ENCODE results near the gene TTC31. TPM values are rescaled to one million over a fixed set of nuclear protein-coding genes. Genes with fewer than 3 reads are reported as not detected.

Gene TTC31
- total RNA-seq, 3 donors from 2014 or later, result 21.6 to 32.0 (median 27.8) TPM

DNA sequence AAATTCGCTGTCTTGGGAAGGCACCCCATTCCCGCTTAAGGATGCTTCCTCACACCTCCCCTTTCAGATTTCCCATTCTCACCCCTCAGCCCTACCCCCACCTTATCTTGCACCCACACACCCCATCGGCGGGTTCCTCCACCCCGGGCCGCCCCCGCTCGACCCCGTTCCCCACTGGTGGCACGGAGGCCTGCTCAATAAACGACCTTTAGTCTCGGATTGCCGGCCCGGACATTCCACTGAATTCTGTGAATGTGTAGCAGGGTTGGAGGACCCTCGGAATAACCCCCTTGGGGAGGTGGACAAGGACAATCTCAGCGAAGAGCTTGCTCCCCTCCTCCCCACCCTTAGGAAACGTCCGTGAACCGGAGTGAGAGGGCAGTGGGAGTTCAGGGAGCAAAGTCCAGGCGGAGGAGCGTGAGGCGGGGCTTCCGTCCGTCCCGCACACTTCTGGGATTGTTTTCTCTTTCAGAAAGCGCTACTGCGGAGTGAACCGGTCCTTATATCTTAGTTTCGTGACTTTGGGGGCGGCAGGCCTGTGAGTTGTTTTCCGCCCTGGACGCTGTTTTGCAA lies 19.4 kb downstream of the TTC31 start:
- peak overlapping the region; percentile 56 to 72 (median 68) for H3K4me3 ChIP-seq
- DNase-seq (ENCODE audit: low spot score in 2 of 2), result no peak
- H3K9me3 ChIP-seq, result no peaks in the 10 kb centered on the region
- intact Hi-C loops (cut with DNase I; ENCODE audit: low total_unique reads), result no loop called here
- peaks cover 3 to 19% of the 10 kb centered on the region in 2 donors for H3K4me1 ChIP-seq
- H3K27ac ChIP-seq, result peak overlapping the region; percentile 76 to 89
- H3K36me3 ChIP-seq, result no peaks in the 10 kb centered on the region
- H3K27me3 ChIP-seq, result peaks cover 6 to 7% of the 10 kb centered on the region in 2 donors
- TF ChIP-seq POLR2A (IDR thresholded peaks at IDR 0.05) (no peak), POLR2AphosphoS5 (IDR thresholded peaks at IDR 0.05) (no peak)
- TF ChIP-seq, protein P1, sequence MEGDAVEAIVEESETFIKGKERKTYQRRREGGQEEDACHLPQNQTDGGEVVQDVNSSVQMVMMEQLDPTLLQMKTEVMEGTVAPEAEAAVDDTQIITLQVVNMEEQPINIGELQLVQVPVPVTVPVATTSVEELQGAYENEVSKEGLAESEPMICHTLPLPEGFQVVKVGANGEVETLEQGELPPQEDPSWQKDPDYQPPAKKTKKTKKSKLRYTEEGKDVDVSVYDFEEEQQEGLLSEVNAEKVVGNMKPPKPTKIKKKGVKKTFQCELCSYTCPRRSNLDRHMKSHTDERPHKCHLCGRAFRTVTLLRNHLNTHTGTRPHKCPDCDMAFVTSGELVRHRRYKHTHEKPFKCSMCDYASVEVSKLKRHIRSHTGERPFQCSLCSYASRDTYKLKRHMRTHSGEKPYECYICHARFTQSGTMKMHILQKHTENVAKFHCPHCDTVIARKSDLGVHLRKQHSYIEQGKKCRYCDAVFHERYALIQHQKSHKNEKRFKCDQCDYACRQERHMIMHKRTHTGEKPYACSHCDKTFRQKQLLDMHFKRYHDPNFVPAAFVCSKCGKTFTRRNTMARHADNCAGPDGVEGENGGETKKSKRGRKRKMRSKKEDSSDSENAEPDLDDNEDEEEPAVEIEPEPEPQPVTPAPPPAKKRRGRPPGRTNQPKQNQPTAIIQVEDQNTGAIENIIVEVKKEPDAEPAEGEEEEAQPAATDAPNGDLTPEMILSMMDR (IDR thresholded peaks at IDR 0.05), result no peak

DNA sequence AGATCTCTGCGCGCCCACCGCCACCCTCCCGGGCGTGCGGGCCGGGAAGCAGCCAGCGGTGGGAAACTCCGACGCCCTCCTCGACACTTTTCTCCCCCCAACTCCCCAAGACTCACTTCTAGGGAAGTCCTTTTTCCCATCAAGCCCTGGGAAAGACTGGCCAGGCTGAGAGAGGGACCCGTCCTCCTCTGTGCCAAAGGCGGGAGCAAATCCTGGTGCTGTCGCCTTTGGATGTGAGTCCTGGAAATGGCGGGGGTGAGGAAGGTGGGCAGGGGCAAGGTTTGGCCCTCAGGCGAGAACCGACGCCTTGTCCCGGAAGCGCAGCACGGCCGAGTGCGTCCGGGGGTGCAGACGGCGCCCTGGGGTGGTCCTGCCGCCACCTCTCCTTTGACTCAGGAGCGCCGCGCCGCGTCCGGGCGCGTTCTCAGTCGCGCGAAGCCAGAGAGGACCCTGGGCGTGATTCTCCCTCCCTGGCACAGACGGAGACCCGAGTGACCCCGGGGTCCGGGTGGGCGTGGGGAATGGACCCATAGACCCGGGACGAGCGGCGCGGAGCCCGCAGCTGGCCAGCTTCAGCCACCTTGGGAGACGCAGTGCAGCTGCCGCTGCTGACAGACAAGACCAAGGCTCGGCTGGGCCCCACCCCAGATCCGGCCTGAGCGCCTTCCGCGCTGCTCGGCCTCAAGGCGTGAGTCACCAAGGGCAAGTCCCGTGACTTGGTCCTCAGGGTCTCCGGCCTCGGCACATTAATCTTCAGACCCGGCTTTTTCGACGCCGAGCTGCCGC lies 20.0 kb downstream of the TTC31 start:
- Histone ChIP-seq H3K36me3 (no peaks in the 10 kb centered on the region), H3K4me3 (peak overlapping the region; percentile 56 to 72 (median 68)), H3K27ac (peak overlapping the region; percentile 76 to 89), H3K9me3 (no peaks in the 10 kb centered on the region), H3K27me3 (peaks cover 4 to 7% of the 10 kb centered on the region in 2 donors), H3K4me1 (peaks cover 3 to 19% of the 10 kb centered on the region in 2 donors)
- TF ChIP-seq, protein P1 (IDR thresholded peaks at IDR 0.05), result no peak
- TF ChIP-seq POLR2A (IDR thresholded peaks at IDR 0.05) (no peak), POLR2AphosphoS5 (IDR thresholded peaks at IDR 0.05) (peak in 2 of 3 donors; percentile 41 to 56)
- intact Hi-C loops (cut with DNase I; ENCODE audit: low total_unique reads), result no loop called here
- peak in 1 of 2 donors; percentile 55 for DNase-seq (ENCODE audit: low spot score in 2 of 2)

DNA sequence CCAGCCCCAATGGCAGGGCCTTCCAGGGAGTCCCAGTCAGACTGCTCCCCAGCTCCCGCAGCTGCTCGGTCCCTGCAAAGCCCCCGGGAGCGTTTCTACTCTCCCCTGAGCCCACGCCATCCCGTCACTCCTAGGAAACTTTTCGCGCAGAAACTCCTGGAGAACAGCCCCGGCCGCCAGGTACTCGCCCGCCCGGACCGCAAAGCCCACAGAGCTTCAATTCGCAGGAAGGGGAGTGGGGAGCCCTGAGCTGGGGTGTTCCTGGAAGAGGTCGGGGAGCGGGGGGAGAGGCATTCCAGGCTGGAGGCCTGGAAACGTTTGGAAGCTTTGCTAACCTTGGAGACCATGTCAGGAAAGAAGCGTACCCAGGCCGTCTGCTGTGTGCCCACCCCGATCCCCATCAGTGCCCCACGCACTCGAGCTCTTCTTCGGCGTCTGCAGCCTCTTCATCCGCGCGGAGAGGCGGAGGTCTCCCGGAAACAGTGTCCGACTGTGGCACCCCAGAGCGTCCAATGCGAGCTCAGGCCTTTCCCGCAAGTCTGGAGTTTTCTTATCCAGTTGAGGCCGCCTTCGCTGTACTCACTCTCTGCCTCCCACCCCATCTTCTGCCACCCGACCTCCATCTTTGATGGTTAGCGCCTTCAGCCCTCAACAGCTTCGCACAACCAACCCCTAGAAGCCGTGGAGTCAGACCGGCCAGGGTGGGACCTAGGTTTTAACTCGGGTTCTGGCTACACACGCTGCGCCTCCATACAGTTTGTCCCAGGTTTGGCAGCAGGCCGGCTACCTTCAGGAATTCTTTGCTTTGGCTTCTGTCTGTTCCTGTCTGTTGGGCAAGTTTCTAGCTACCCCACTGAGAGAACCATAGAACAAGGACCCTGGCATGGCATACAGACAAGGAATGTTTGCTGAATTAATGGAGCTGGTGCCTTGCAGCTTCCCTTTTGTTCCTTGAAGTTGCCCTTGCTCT lies 20.9 kb downstream of the TTC31 start:
- Histone ChIP-seq H3K27me3 (peaks cover 0 to 7% of the 10 kb centered on the region in 2 donors), H3K27ac (peak overlapping the region; percentile 76 to 89), H3K36me3 (no peaks in the 10 kb centered on the region), H3K4me3 (peak overlapping the region; percentile 56 to 72 (median 68)), H3K4me1 (peaks cover 3 to 19% of the 10 kb centered on the region in 2 donors), H3K9me3 (no peaks in the 10 kb centered on the region)
- no peak for DNase-seq (ENCODE audit: low spot score in 2 of 2)
- TF ChIP-seq POLR2A (IDR thresholded peaks at IDR 0.05) (no peak), POLR2AphosphoS5 (IDR thresholded peaks at IDR 0.05) (no peak)
- TF ChIP-seq, protein P1 (IDR thresholded peaks at IDR 0.05), result no peak
- intact Hi-C loops (cut with DNase I; ENCODE audit: low total_unique reads), result no loop called here

DNA sequence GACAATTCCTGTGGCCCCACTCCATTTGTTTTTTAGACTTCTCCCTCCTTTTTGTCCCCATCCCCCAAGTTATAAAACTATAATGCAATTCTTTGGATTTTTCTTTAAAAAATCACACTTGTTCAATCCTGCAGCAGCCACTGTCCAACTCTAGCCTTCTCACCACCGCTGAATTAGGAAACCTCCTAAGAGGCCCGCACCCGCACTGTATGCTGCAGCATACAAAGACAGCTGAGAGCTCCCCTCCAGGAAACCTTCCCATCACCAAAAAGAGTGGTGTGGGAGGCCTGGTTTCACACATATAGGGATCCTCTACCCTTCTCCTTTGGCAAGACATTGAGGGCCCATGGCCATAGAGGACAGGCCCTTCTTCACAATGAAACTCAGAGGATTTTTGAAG lies 21.7 kb downstream of the TTC31 start:
- H3K9me3 ChIP-seq, result no peaks in the 10 kb centered on the region
- no peaks in the 10 kb centered on the region for H3K36me3 ChIP-seq
- H3K4me3 ChIP-seq, result peak overlapping the region in 2 of 3 donors; percentile 68 to 72
- no peak for DNase-seq (ENCODE audit: low spot score in 2 of 2)
- intact Hi-C loops (cut with DNase I; ENCODE audit: low total_unique reads), result no loop called here
- peaks cover 0 to 19% of the 10 kb centered on the region in 2 donors for H3K4me1 ChIP-seq
- H3K27me3 ChIP-seq, result peaks cover 0 to 4% of the 10 kb centered on the region in 2 donors
- TF ChIP-seq, protein P1 (IDR thresholded peaks at IDR 0.05), result no peak
- TF ChIP-seq POLR2AphosphoS5 (IDR thresholded peaks at IDR 0.05), result no peak
- peak overlapping the region in 1 of 2 donors; percentile 89 for H3K27ac ChIP-seq
